Measurements from ENCODE around the gene REG1B.

- TF ChIP-seq CTCF (IDR thresholded peaks at IDR 0.05) = no peak
- no peak for TF ChIP-seq EP300 (IDR thresholded peaks at IDR 0.05)
- TF ChIP-seq POLR2AphosphoS5 (IDR thresholded peaks at IDR 0.05) = no peak
Observed at GRCh38 chr2:79124907-79125720, 37.3 kb upstream of the REG1B start.
